ENCODE measurements around the gene NPAS3.

The NPAS3 gene

DNA sequence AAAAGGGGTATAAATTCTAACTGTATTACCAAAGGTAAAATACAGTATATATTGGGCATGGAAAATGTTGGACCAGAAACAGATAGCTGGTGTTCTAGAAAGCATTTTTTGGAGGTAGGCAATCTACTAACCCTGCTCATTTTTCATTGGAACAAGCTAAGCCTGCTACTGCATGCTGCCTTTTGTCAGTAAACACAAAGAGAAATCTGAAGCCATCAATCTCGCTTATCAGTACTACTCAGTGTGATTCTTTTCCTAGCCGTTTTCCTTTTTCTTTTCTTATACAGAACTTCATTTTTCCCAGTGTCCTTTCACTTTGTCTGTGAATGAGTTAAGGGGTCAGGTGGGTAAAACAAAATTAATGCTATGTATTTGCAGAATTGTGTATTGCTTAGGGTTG, 312.3 kb downstream of the NPAS3 start:
- no peak overlapping the region for H3K9ac ChIP-seq (ENCODE audit: low read length)
- H3K4ac ChIP-seq (ENCODE audit: low read depth, low read length) = no peak overlapping the region
- H3K27me3 ChIP-seq (ENCODE audit: insufficient read depth, low read length) = no peaks in the 10 kb centered on the region
- no peaks in the 10 kb centered on the region for H3K36me3 ChIP-seq (ENCODE audit: control insufficient read depth in 1 of 2, insufficient read depth in 2 of 2, low read length in 2 of 2)
- no peaks in the 10 kb centered on the region for H3K4me1 ChIP-seq (ENCODE audit: control insufficient read depth in 1 of 2, insufficient read depth in 2 of 2, low read length in 2 of 2)
- no peak overlapping the region for H3K18ac ChIP-seq (ENCODE audit: low read length)
- H2BK120ac ChIP-seq (ENCODE audit: insufficient read depth, low read length, poor library complexity) = no peak overlapping the region
- H4K8ac ChIP-seq (ENCODE audit: low read depth, low read length) = no peak overlapping the region
- no peak overlapping the region for H3K4me3 ChIP-seq (ENCODE audit: low read depth, low read length)
- H4K12ac ChIP-seq (ENCODE audit: low read depth, low read length) = no peak overlapping the region
- no peak overlapping the region for H3K4me2 ChIP-seq (ENCODE audit: low read length)
- no peak overlapping the region for H2AFZ ChIP-seq (ENCODE audit: insufficient read depth, low read length, poor library complexity)
- H3K27ac ChIP-seq (ENCODE audit: low read depth, low read length) = no peak overlapping the region
- no peaks in the 10 kb centered on the region for H3K9me3 ChIP-seq (ENCODE audit: insufficient read depth, low read depth, low read length)
- H3K79me2 ChIP-seq (ENCODE audit: control insufficient read depth, insufficient read depth, low read length, poor library complexity) = no peaks in the 10 kb centered on the region
- H3K23ac ChIP-seq (ENCODE audit: low read length) = no peak overlapping the region
- DNase-seq = no peak
- H2BK12ac ChIP-seq (ENCODE audit: low read length) = no peak overlapping the region
- H3K79me1 ChIP-seq (ENCODE audit: low read length) = no peaks in the 10 kb centered on the region
- no peak overlapping the region for H4K91ac ChIP-seq (ENCODE audit: low read depth, low read length)
- WGBS (ENCODE audit: extremely low coverage, insufficient coverage, insufficient read length) = no CpG with 5 or more reads among the region's 2 CpGs
- no peak overlapping the region for H2AK5ac ChIP-seq (ENCODE audit: low read length)
- no peak overlapping the region for H2BK5ac ChIP-seq (ENCODE audit: low read depth, low read length, poor library complexity)
- H3K14ac ChIP-seq (ENCODE audit: low read length) = no peak overlapping the region

DNA sequence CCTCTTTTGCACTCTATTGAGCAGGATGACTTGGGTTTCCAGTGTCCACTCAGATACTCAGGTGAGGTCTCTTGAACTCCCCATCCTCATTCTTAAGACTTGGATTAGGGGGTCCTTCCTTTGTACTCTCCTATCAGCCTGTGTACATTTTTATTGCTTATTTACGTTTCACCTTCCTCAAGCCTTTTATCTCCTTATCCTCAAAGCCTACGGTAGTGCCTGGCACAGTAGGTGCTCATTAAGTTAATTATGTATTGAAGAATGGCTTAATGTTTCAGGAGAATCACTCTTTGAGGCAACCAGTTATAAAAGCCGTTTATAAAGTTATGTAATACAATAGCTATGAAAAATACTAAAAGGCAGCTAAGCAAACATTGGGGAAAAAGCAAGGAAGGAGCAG, 315.7 kb downstream of the NPAS3 start:
- H3K27ac ChIP-seq (ENCODE audit: low read depth, low read length) = no peak overlapping the region
- no peaks in the 10 kb centered on the region for H3K4me1 ChIP-seq (ENCODE audit: control insufficient read depth in 1 of 2, insufficient read depth in 2 of 2, low read length in 2 of 2)
- no peak overlapping the region for H2BK12ac ChIP-seq (ENCODE audit: low read length)
- H3K23ac ChIP-seq (ENCODE audit: low read length) = no peak overlapping the region
- H3K4ac ChIP-seq (ENCODE audit: low read depth, low read length) = no peak overlapping the region
- no peaks in the 10 kb centered on the region for H3K9me3 ChIP-seq (ENCODE audit: insufficient read depth, low read depth, low read length)
- H3K79me2 ChIP-seq (ENCODE audit: control insufficient read depth, insufficient read depth, low read length, poor library complexity) = no peaks in the 10 kb centered on the region
- no peak overlapping the region for H3K4me2 ChIP-seq (ENCODE audit: low read length)
- no peak overlapping the region for H2BK120ac ChIP-seq (ENCODE audit: insufficient read depth, low read length, poor library complexity)
- H3K18ac ChIP-seq (ENCODE audit: low read length) = no peak overlapping the region
- no peak overlapping the region for H4K91ac ChIP-seq (ENCODE audit: low read depth, low read length)
- no peak overlapping the region for H3K9ac ChIP-seq (ENCODE audit: low read length)
- WGBS (ENCODE audit: extremely low coverage, insufficient coverage, insufficient read length) = no CpG with 5 or more reads among the region's 3 CpGs
- H3K79me1 ChIP-seq (ENCODE audit: low read length) = no peaks in the 10 kb centered on the region
- no peak for DNase-seq
- H2AFZ ChIP-seq (ENCODE audit: insufficient read depth, low read length, poor library complexity) = no peak overlapping the region
- H3K4me3 ChIP-seq (ENCODE audit: low read depth, low read length) = no peak overlapping the region
- H3K36me3 ChIP-seq (ENCODE audit: control insufficient read depth in 1 of 2, insufficient read depth in 2 of 2, low read length in 2 of 2) = no peaks in the 10 kb centered on the region
- H3K27me3 ChIP-seq (ENCODE audit: insufficient read depth, low read length) = no peaks in the 10 kb centered on the region
- H4K8ac ChIP-seq (ENCODE audit: low read depth, low read length) = no peak overlapping the region
- no peak overlapping the region for H3K14ac ChIP-seq (ENCODE audit: low read length)
- no peak overlapping the region for H2BK5ac ChIP-seq (ENCODE audit: low read depth, low read length, poor library complexity)
- no peak overlapping the region for H4K12ac ChIP-seq (ENCODE audit: low read depth, low read length)
- no peak overlapping the region for H2AK5ac ChIP-seq (ENCODE audit: low read length)

DNA sequence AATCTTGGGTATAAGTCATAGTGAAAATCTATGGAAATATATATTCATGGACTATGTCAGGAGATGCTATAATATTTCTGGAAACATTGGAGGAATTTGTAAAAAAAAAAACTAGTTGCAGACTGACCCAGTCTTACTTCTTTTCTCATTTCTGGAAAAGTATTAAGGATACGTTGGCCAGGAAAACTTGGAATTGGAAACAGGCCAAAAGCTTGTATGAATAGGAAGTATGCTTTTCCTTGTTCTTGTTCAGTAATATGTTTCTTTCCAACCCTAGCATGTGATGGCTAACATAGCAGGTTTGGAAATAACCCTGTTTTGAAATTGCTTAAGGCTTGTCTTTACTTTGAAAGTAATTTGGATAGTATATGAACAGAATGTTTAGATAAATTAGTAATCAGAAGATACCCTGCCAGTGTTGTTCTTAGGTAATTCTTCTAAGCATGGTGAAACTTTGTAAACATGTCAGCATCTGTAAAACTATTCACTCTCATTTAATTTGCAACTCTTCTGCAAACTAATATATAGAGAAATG, 316.2 kb downstream of the NPAS3 start:
- Histone ChIP-seq H4K12ac (ENCODE audit: low read depth, low read length) (no peak overlapping the region), H2BK120ac (ENCODE audit: insufficient read depth, low read length, poor library complexity) (no peak overlapping the region), H3K23ac (ENCODE audit: low read length) (no peak overlapping the region), H4K91ac (ENCODE audit: low read depth, low read length) (no peak overlapping the region), H3K4me3 (ENCODE audit: low read depth, low read length) (no peak overlapping the region), H2BK5ac (ENCODE audit: low read depth, low read length, poor library complexity) (no peak overlapping the region), H3K4me2 (ENCODE audit: low read length) (no peak overlapping the region), H3K14ac (ENCODE audit: low read length) (no peak overlapping the region), H3K18ac (ENCODE audit: low read length) (no peak overlapping the region), H3K9me3 (ENCODE audit: insufficient read depth, low read depth, low read length) (no peaks in the 10 kb centered on the region), H3K4me1 (ENCODE audit: control insufficient read depth in 1 of 2, insufficient read depth in 2 of 2, low read length in 2 of 2) (no peaks in the 10 kb centered on the region), H3K9ac (ENCODE audit: low read length) (no peak overlapping the region), H3K27ac (ENCODE audit: low read depth, low read length) (no peak overlapping the region), H2AFZ (ENCODE audit: insufficient read depth, low read length, poor library complexity) (no peak overlapping the region), H3K36me3 (ENCODE audit: control insufficient read depth in 1 of 2, insufficient read depth in 2 of 2, low read length in 2 of 2) (no peaks in the 10 kb centered on the region), H4K8ac (ENCODE audit: low read depth, low read length) (no peak overlapping the region), H3K27me3 (ENCODE audit: insufficient read depth, low read length) (no peaks in the 10 kb centered on the region), H2AK5ac (ENCODE audit: low read length) (no peak overlapping the region), H3K79me2 (ENCODE audit: control insufficient read depth, insufficient read depth, low read length, poor library complexity) (no peaks in the 10 kb centered on the region), H3K4ac (ENCODE audit: low read depth, low read length) (no peak overlapping the region), H2BK12ac (ENCODE audit: low read length) (no peak overlapping the region), H3K79me1 (ENCODE audit: low read length) (no peaks in the 10 kb centered on the region)
- no peak for DNase-seq
- no CpG with 5 or more reads among the region's 1 CpG for WGBS (ENCODE audit: extremely low coverage, insufficient coverage, insufficient read length)

DNA sequence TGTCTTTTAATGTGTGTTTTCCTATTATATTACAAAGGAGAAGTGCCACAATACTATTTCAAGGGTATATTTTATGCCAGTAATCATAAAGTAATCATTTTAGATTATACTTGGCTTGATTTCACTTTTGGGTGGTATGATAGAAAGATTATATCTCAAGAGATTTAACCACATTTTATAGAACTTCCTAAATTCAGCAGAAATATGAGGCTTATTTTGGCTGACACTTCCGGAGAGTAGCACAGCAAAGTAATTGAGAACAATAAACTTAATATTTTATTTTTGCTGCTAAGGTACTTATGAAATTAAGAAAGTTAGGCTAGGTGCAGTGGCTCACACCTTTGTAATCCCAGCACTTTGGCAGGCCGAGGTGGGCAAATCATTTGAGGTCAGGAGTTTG, 319.1 kb downstream of the NPAS3 start:
- no CpG with 5 or more reads among the region's 2 CpGs for WGBS (ENCODE audit: extremely low coverage, insufficient coverage, insufficient read length)
- no peak overlapping the region for H3K14ac ChIP-seq (ENCODE audit: low read length)
- H3K36me3 ChIP-seq (ENCODE audit: control insufficient read depth in 1 of 2, insufficient read depth in 2 of 2, low read length in 2 of 2) = no peaks in the 10 kb centered on the region
- H3K9me3 ChIP-seq (ENCODE audit: insufficient read depth, low read depth, low read length) = no peaks in the 10 kb centered on the region
- no peak overlapping the region for H4K91ac ChIP-seq (ENCODE audit: low read depth, low read length)
- H3K79me1 ChIP-seq (ENCODE audit: low read length) = no peaks in the 10 kb centered on the region
- H2AFZ ChIP-seq (ENCODE audit: insufficient read depth, low read length, poor library complexity) = no peak overlapping the region
- no peak overlapping the region for H3K9ac ChIP-seq (ENCODE audit: low read length)
- no peak overlapping the region for H3K27ac ChIP-seq (ENCODE audit: low read depth, low read length)
- no peak overlapping the region for H2BK120ac ChIP-seq (ENCODE audit: insufficient read depth, low read length, poor library complexity)
- H2AK5ac ChIP-seq (ENCODE audit: low read length) = no peak overlapping the region
- no peak overlapping the region for H2BK5ac ChIP-seq (ENCODE audit: low read depth, low read length, poor library complexity)
- no peak for DNase-seq
- no peak overlapping the region for H3K4me3 ChIP-seq (ENCODE audit: low read depth, low read length)
- no peak overlapping the region for H3K4me2 ChIP-seq (ENCODE audit: low read length)
- H3K79me2 ChIP-seq (ENCODE audit: control insufficient read depth, insufficient read depth, low read length, poor library complexity) = no peaks in the 10 kb centered on the region
- no peak overlapping the region for H2BK12ac ChIP-seq (ENCODE audit: low read length)
- H4K8ac ChIP-seq (ENCODE audit: low read depth, low read length) = no peak overlapping the region
- H3K18ac ChIP-seq (ENCODE audit: low read length) = no peak overlapping the region
- no peak overlapping the region for H4K12ac ChIP-seq (ENCODE audit: low read depth, low read length)
- no peak overlapping the region for H3K23ac ChIP-seq (ENCODE audit: low read length)
- no peaks in the 10 kb centered on the region for H3K4me1 ChIP-seq (ENCODE audit: control insufficient read depth in 1 of 2, insufficient read depth in 2 of 2, low read length in 2 of 2)
- no peak overlapping the region for H3K4ac ChIP-seq (ENCODE audit: low read depth, low read length)
- H3K27me3 ChIP-seq (ENCODE audit: insufficient read depth, low read length) = no peaks in the 10 kb centered on the region

Data from trophoblast cell (in vitro differentiated cells and primary cell).